Measurements from ENCODE around the gene INAVA. TPM values are rescaled to one million over a fixed set of nuclear protein-coding genes. Genes with fewer than 3 reads are reported as not detected.

Gene INAVA
- total and polyA plus RNA-seq, 2 donors (not counting 1 experiment from before 2014, with no cell fraction given), result 0.06 to 0.34 TPM

DNA sequence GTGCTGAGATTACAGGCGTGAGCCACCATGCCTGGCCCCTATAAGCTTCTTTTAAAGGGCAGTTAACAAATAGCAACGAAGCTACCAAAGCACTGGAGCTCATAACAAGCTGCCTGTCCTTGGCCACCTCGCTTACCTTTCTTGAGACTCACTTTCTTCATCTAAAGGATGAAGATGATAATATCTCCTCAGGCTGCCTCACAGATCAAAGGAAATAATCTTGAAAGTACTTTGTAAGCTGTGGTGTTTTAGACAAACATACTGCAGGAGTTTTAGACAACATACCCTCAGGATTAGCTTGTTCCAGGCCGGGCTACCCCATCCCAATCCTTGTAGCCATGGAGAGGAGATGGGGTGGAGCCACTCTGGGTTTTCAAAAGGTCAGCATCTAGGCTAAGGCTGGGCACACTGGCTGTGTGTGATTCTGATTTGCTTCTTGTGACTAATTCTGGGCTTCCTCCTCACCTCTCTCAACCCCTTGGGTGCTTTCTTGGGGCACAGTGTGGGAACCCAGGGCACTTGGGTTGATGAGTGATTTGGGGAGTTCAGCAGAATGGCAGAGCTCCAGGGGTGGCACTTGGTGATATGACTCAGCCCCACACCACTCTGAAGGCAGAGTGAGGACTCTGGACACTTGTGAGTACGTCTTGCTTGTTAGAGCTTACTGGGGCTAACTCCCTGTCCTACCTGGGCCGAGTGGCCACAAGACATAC, 16.7 kb upstream of the INAVA start:
- WGBS (ENCODE audit: insufficient coverage), result 94% methylated on average over 2 of the region's 6 CpGs
- H3K9ac ChIP-seq (ENCODE audit: low read length), result no peak overlapping the region
- CTCF ChIA-PET, result interaction anchor here (0.5 to 1.2 kb wide), 2 partner anchors 10 to 896 kb away, joined by 3 to 5 read pairs; no protein-coding TSS in a partner anchor
- no peaks in the 10 kb centered on the region for H3K79me2 ChIP-seq (ENCODE audit: control insufficient read depth, insufficient read depth, low read length)
- peaks cover 14 to 16% of the 10 kb centered on the region in 2 donors for H3K4me1 ChIP-seq (ENCODE audit: control insufficient read depth in 2 of 2, insufficient read depth in 2 of 2, low read length in 2 of 2)
- H3K27me3 Mint-ChIP-seq, result peaks cover 14% of the 10 kb centered on the region
- no peaks in the 10 kb centered on the region for H4K20me1 ChIP-seq (ENCODE audit: control insufficient read depth, insufficient read depth, low read length, poor library complexity, severe bottlenecking)
- H3K4me3 Mint-ChIP-seq, result no peak overlapping the region
- no peak overlapping the region for H3K27ac ChIP-seq (ENCODE audit: low read length in 2 of 2)
- no peak overlapping the region for H3K27ac Mint-ChIP-seq
- H3K4me2 ChIP-seq (replicated peaks; ENCODE audit: low read depth, low read length, poor library complexity, severe bottlenecking), result no peak overlapping the region
- no peaks in the 10 kb centered on the region for H3K9me3 ChIP-seq (ENCODE audit: control extremely low read depth in 1 of 3, control insufficient read depth in 2 of 3, insufficient read depth in 1 of 3, low read length in 2 of 3)
- H3K9me3 Mint-ChIP-seq (ENCODE audit: insufficient read depth), result no peaks in the 10 kb centered on the region
- H3K36me3 ChIP-seq (replicated peaks in 1 of 2; ENCODE audit: control extremely low read depth in 1 of 2, control insufficient read depth in 1 of 2, extremely low read depth in 1 of 2, insufficient read depth in 2 of 2, low read length in 1 of 2), result no peaks in the 10 kb centered on the region
- H3K4me1 Mint-ChIP-seq, result peaks cover 20% of the 10 kb centered on the region
- ATAC-seq (ENCODE audit: low read depth) (no peak), DNase-seq (no peak)
- H3K4me3 ChIP-seq (ENCODE audit: control extremely low read depth in 1 of 5, extremely low read depth in 1 of 5, insufficient read depth in 1 of 5, low read depth in 2 of 5, low read length in 4 of 5), result no peak overlapping the region
- POLR2A ChIA-PET, result no interaction called here
- H3K27me3 ChIP-seq (replicated peaks in 1 of 4; ENCODE audit: control extremely low read depth in 1 of 4, control insufficient read depth in 3 of 4, insufficient read depth in 4 of 4, low read length in 3 of 4), result peaks cover 0 to 22% (median 4%) of the 10 kb centered on the region in 4 experiments
- H2AFZ ChIP-seq (ENCODE audit: insufficient read depth, low read depth, low read length, poor library complexity, severe bottlenecking), result no peak overlapping the region
- intact Hi-C loops (cut with micrococcal nuclease), result no loop called here
- TF ChIP-seq, protein P1, sequence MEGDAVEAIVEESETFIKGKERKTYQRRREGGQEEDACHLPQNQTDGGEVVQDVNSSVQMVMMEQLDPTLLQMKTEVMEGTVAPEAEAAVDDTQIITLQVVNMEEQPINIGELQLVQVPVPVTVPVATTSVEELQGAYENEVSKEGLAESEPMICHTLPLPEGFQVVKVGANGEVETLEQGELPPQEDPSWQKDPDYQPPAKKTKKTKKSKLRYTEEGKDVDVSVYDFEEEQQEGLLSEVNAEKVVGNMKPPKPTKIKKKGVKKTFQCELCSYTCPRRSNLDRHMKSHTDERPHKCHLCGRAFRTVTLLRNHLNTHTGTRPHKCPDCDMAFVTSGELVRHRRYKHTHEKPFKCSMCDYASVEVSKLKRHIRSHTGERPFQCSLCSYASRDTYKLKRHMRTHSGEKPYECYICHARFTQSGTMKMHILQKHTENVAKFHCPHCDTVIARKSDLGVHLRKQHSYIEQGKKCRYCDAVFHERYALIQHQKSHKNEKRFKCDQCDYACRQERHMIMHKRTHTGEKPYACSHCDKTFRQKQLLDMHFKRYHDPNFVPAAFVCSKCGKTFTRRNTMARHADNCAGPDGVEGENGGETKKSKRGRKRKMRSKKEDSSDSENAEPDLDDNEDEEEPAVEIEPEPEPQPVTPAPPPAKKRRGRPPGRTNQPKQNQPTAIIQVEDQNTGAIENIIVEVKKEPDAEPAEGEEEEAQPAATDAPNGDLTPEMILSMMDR (IDR thresholded peaks at IDR 0.05), result no peak

GRCh38 chr1:200880212-200880611, 14.5 kb upstream of the INAVA start:
- Histone ChIP-seq H3K4me1 (ENCODE audit: control insufficient read depth in 2 of 2, insufficient read depth in 2 of 2, low read length in 2 of 2) (no peaks in the 10 kb centered on the region), H3K9ac (ENCODE audit: low read length) (no peak overlapping the region), H3K4me3 (ENCODE audit: control extremely low read depth in 1 of 5, extremely low read depth in 1 of 5, insufficient read depth in 1 of 5, low read depth in 2 of 5, low read length in 4 of 5) (no peak overlapping the region), H4K20me1 (ENCODE audit: control insufficient read depth, insufficient read depth, low read length, poor library complexity, severe bottlenecking) (no peaks in the 10 kb centered on the region), H3K27me3 (replicated peaks in 1 of 4; ENCODE audit: control extremely low read depth in 1 of 4, control insufficient read depth in 3 of 4, insufficient read depth in 4 of 4, low read length in 3 of 4) (peaks cover 0 to 10% (median 0%) of the 10 kb centered on the region in 4 experiments), H3K36me3 (replicated peaks in 1 of 2; ENCODE audit: control extremely low read depth in 1 of 2, control insufficient read depth in 1 of 2, extremely low read depth in 1 of 2, insufficient read depth in 2 of 2, low read length in 1 of 2) (no peaks in the 10 kb centered on the region), H2AFZ (ENCODE audit: insufficient read depth, low read depth, low read length, poor library complexity, severe bottlenecking) (no peak overlapping the region), H3K27ac (ENCODE audit: low read length in 2 of 2) (no peak overlapping the region), H3K79me2 (ENCODE audit: control insufficient read depth, insufficient read depth, low read length) (no peaks in the 10 kb centered on the region), H3K4me2 (replicated peaks; ENCODE audit: low read depth, low read length, poor library complexity, severe bottlenecking) (no peak overlapping the region), H3K9me3 (ENCODE audit: control extremely low read depth in 1 of 3, control insufficient read depth in 2 of 3, insufficient read depth in 1 of 3, low read length in 2 of 3) (no peaks in the 10 kb centered on the region)
- DNase-seq (no peak), ATAC-seq (ENCODE audit: low read depth) (no peak)
- H3K4me3 Mint-ChIP-seq, result no peak overlapping the region
- intact Hi-C loops (cut with micrococcal nuclease), result loop anchor here (10.0 kb wide), 1 partner anchor 145 kb away; the partner anchor contains the start of gene KIF21B
- POLR2A ChIA-PET, result no interaction called here
- TF ChIP-seq, protein P1 (IDR thresholded peaks at IDR 0.05), result no peak
- TF ChIP-seq EZH2 (IDR thresholded peaks at IDR 0.05; ENCODE audit: borderline replicate concordance, insufficient read depth, low read depth, low read length, poor library complexity, severe bottlenecking), result no peak
- 14% methylated on average over 3 of the region's 3 CpGs for WGBS (ENCODE audit: insufficient coverage)
- H3K4me1 Mint-ChIP-seq, result peaks cover 9% of the 10 kb centered on the region
- H3K9me3 Mint-ChIP-seq (ENCODE audit: insufficient read depth), result no peaks in the 10 kb centered on the region
- no peak overlapping the region for H3K27ac Mint-ChIP-seq
- CTCF ChIA-PET, result no interaction called here
- peaks cover 4% of the 10 kb centered on the region for H3K27me3 Mint-ChIP-seq
